GM18870 (cell line): ENCODE data around the gene MEIKIN.

Source experiments
- ATAC-seq: cut with Tn5 transposase; IDR thresholded peaks from one replicate; pipeline ENCODE4 v1.9.1; 2021; ENCODE audit warnings: moderate library complexity; ENCODE audit not compliant: unreplicated experiment

MEIKIN gene

DNA sequence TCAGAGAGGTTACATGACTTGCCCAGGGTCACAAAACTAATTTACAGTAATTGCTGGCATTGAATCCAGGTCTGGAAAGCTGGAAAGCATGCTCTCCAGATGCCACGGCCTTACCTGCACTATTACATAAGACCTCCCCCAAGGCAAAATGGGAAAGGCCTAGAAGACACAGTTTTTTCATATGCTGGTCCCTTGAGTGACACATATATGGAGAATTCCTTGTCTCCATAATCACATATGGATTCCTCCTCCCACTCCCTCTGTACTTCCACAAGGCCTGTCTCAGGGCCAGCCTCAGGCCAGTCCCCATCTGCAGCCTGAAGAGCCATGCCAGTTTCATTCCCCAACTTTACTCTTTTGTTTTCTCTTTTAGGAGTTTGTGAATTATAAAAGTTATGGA is 28.6 kb upstream of the MEIKIN start:
- no peak for ATAC-seq

DNA sequence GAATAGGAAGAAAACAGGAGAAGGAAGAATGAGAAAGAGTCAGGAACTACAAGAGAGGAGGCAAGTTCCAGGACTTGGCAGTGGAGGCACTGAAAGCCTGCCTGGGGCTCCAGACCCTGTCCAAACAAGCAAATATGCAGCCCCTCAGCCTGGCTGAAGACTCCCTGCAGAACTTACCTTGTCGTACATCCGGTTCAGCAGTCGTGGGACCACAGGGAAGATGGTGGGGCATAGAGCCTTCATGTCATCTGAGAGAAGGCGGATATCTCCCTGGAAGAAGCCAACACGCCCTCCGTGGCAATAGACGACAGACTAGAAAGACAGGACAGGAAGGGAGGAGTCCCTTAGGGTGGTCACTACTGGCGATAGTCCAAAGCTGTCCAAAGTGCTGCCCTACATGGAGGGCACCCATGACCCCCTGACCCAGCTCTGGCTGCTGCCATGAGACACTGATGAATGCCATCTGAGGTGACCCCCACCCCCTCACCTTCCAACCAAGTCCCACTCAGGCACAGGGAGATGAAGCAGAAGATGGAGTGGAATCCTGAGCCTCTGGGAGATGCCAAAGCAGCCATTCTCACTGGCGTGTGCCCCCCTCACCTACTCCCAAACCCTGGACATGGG is 27.7 kb upstream of the MEIKIN start:
- ATAC-seq = no peak

GRCh38 chr5:131968396-131968954 is 23.0 kb upstream of the MEIKIN start:
- no peak for ATAC-seq

- no peak for ATAC-seq
These were observed 21.1 kb upstream of the MEIKIN start for GRCh38 chr5:131966551-131966950.

DNA sequence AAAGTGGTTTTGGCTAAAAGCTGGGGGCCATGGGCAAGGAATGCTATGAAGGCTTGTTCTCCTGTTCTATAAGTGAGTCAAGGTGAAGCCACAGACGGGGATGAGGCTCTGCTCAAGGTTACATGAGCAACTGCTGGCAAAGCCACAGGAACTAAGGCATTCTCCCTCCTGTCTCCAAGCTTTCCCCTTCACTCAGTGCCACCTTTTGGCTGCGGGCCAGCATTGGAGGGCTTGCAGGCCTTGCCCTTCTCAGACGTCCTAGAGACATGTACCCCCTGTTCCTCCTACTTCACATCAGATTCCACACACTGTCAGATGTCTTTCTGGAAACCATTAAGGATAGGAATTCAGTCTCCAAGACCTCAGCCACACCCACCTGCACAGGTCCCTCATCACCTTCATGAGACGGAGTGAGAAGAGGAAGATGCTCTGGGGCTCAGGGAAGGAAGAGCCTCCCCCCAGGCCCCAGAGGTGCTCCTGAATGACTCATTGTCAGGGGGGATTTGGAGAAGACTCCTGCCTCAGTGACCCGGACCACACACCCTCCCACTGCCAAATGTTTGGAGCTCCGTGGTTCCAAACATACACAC is 20.5 kb upstream of the MEIKIN start:
- no peak for ATAC-seq

GRCh38 chr5:131959906-131960305 is 14.4 kb upstream of the MEIKIN start:
- no peak for ATAC-seq

GRCh38 chr5:131959136-131959535 is 13.7 kb upstream of the MEIKIN start:
- ATAC-seq = no peak

DNA sequence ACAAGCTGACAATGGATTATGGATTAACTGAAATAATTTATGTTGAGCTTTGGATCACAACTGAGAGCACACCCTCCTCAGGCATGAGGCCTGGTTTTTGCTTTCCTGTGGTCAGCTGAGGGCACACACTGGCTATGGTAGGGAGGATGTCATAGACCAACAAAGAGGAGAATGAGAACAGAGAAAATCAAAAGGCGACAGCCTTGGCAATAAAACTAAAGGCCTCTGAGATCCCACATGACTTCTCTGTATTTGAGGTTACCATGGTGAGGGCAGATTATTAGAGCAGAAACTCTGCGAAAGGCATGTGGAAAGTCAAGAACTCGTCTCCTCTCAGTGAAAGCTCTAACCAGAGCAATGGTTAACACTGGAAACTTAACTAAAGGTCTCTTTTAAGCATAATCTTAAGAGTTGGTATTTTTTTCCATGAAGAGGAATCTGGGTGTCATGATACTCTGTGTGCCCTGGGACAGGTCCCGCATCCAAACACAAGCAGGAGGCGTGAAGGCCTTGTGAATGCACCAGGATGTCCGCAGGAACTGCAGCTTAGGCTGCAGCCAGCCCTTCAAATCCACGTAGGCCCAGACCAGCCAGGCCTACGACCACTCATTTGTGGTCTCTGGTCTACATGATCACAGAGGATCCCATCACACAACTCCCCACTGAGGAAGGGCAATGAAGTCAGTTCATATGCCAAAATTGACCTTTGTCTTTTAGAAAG is 12.4 kb upstream of the MEIKIN start:
- no peak for ATAC-seq

DNA sequence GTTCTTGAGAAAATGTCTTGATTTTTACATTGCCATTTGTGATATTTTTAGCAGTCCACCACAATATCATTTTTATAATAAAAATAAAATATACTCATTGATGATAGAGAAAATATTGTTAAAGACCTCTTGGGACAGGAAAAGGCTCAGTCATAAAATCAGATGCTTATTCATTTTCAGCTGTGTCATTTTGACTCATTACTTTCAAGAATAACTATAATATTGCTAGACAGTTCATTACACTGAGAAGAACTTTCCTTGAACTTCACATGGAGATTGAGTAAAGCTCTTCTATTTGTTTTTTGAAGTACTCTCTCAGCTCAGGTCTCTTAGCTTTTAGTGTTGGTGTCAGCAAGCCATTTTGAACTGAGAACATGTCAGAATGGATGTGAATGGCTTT is 8.5 kb upstream of the MEIKIN start:
- ATAC-seq = no peak

DNA sequence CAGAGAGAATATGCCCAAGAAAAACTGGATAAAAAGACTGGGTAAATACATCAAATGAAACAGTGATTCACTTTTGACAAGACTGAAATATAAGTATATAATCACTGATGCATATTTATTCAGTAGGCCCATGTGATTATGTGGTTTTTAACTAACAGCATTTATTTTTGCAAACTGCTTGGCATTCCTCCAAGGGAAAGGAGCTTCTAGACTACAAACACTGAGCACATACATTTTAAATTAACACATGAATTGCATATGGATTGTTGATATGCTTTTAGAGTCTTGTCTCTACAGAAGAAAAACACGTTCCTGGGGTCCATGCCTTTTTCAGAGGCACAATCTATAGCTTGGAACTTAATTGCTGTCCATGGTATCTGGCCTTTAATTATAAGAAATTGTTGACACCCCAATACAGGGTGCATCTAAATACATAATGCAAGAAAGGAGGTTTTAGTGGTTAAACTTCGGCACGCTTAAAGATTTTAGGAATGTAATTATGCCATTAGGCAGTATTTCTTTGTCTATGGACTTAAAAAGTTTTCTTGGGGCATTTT is 6.9 kb upstream of the MEIKIN start:
- no peak for ATAC-seq

DNA sequence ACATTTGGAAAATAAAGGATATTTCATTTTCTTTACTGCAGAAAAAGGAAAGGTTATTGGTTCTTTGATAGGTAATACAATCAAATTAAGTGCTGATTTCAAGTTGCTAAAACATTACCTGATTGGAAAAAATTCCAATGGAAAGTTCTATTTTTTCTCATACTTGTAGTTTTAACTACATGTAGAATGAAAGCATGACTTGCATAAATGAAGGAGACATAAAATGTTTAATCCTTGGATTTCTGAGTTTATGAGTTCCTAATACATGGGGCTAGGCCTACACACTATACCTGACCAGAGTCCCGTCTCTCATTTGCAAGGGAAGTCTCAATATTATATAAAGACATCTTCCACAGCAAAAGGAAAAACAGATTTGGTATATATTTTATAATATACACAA is 5.2 kb upstream of the MEIKIN start:
- ATAC-seq = no peak

DNA sequence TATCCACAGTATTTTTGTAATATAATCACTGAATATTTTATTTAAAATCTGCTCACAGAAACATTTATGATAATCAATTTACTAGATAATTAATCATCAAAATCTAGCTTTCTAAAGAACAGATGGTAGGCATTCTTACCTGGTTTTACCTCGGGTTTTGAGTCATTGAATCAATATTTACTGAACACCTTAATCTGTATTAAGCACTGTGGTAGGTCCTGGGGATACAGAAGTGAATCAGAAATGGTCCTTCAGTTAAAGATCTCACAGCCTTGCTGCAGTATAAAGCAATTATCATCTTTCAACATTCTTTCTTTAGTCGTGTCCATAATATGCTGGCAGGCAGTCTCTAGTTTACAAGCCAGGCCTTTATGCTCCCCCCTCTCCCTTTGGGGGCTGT is 2.0 kb upstream of the MEIKIN start:
- ATAC-seq = no peak

GRCh38 chr5:131944702-131945550 is 537 bp downstream of the MEIKIN start:
- ATAC-seq = no peak

- ATAC-seq = no peak
These were observed 1.5 kb downstream of the MEIKIN start for GRCh38 chr5:131943916-131944315.

DNA sequence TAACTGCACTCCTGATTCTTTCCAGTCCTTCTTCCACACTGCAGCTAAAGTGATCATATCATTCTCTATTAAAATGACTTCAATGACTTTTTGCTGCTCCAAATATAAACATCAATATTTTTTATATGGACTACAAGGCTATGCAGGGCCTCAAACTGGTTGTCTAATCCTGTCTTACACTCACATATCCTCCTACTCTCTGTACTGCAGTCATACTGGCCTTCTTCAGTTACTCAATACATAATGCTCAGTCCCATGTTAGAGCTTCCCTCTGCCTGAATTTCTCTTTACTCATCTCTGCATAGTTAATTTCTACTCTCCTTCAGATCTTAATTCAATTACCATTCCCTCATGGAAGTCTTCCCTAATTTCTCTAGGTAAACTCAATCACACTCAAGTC is 3.4 kb downstream of the MEIKIN start:
- ATAC-seq = no peak

DNA sequence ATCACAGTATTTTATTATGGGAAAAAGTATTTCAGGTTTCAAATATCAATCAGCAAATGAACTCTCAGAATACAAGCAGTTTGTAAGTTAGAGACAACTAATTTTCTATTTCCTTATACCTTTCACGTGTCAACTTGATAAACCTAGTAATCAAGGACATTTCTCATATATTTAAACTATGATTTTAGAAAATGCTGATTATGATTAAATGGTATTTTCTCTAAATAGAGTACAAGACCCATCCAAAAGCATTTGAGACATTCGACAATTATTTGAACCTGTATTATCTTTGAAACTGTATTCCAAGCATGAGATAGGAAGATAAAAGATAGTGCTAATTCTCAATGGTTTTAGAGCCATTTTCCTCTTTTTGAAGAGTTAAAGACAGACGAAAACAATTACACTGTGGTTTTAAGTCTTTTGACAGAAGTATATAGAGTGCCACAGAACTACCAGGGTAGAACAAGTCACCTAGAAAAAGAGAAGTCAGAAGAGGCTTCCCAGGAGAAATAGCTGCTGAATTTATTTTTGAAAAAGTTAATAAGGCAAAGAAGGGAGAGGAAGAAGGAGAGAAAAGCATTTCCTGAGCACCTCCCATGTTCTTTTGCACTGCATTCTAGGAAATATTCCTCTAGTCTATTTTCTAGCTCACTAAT is 5.6 kb downstream of the MEIKIN start:
- no peak for ATAC-seq

DNA sequence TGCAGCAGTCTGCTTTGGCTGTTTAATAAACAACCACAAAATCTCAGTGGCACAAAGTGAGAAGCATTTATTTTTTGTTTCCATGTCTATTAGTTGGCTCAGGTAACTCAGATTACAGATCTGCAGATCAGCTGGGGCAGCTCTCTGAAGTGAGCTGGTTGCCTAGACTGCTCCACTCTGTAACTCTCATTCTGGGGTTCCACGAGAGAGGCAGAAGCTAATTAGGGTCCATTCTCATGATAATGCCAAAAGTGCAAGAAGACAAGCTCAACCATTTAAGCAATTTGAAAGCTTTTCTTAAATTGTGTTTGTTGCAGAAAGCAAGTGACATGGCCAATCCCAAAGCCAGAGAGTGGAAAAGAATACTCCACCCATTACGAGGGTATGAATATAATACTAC is 13.2 kb downstream of the MEIKIN start:
- no peak for ATAC-seq

DNA sequence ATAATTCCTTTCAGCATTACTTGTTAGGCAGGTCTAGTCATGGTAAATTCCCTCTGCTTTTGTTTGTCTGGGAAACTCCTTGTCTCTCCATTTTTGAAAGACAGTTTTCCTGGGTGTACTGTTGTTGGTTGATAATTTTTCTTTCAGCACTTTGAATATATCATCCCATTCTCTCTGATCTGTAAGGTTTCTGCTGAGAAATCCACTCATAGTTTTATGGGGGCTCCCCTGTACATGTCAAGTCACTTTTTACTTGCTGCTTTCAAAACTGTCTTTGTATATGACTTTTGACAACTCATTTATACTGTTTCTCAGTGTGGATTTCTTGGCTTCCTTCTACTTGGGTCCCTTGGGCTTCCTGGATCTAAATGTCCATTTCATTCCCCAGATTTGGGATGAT is 16.5 kb downstream of the MEIKIN start:
- ATAC-seq = no peak

DNA sequence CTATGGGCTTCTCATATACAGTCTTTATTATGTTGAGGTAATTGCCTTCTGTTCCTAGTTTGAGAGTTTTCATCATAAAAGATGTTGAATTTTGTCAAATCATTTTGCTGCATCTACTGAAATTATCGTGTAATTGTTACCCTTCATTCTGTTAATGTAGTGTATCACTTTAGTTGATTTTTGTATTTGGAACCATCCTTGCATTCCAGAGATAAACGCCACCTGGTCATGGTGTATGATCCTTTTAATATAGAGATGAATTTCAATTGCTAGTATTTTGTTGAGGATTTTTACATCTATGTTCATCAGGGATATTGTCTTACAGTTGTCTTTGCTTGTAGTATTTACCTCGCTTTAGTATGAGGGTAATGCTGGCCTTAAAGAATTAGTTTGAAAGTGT is 19.3 kb downstream of the MEIKIN start:
- ATAC-seq = no peak

DNA sequence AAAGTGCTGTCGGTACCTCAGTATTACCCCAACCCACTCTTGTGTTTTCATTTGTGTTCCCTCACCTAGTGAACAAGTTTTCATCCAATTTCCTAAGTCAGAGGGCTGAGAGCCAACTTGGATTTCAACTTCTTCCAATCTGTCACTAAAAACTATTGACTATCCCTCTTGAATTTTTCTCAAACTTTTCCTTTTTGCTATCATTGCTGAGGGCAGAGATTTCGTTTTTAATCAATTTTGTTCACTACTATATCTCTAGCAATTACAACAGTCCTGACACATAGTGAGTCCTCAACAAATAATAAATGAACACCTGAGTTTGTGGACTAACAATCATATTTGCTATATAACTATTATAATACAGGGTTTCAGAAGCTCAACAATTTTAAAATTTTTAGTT is 29.0 kb downstream of the MEIKIN start:
- ATAC-seq = no peak

DNA sequence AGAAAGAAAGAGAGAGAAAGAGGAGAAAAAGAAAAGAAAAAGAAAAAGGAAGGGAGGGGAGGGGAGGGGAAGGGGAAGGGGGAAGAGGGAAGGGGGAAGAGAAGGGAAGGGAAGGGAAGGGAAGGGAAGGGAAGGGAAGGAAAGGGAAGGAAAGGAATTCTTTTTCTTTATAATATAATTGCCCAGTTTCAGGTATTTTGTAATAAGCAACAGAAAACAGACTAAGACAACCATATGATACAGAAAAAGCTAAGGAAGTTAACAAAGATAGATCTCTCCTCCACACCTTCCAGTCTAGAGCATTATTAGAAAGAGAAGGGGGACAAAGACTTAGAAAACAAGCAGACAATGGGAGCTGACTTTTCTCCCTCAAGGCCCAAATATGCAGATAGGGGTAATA is 31.0 kb downstream of the MEIKIN start:
- ATAC-seq = no peak
